Upper lobe of right lung (tissue), 1 donor: Measurements from ENCODE around the gene LIPI. TPM values are rescaled to one million over a fixed set of nuclear protein-coding genes. Genes with fewer than 3 reads are reported as not detected.
"Not testable (repeated sequence)": the region's sequence is repeated elsewhere in the genome, so short reads cannot be mapped to it uniquely, and the experiment has no call there.

Experiments
- ATAC-seq: fragments of 200-7000 bp; cut with Tn5 transposase; one replicate; pipeline ENCODE4 v1.9.1; 2020; ENCODE audit warnings: mild to moderate bottlenecking, moderate library complexity
- DNase-seq: peaks from one replicate; pipeline ENCODE4 v3.0.0-alpha.2; 2020
- H3K27ac ChIP-seq: fragments of 200-600 bp; one replicate; pipeline ENCODE4 v1.8.0; 2022
- H3K27me3 ChIP-seq: fragments of 200-600 bp; one replicate; pipeline ENCODE4 v1.8.0; 2022; ENCODE audit warnings: mild to moderate bottlenecking
- H3K36me3 ChIP-seq: fragments of 200-600 bp; one replicate; pipeline ENCODE4 v1.8.0; 2022
- H3K4me1 ChIP-seq: fragments of 200-600 bp; one replicate; pipeline ENCODE4 v1.8.0; 2022
- H3K4me3 ChIP-seq: fragments of 200-600 bp; one replicate; pipeline ENCODE4 v1.8.0; 2022; ENCODE audit warnings: mild to moderate bottlenecking
- H3K9me3 ChIP-seq: fragments of 200-600 bp; one replicate; pipeline ENCODE4 v1.8.0; 2022
- CTCF ChIP-seq: fragments of 200-600 bp; IDR thresholded peaks from one replicate; pipeline ENCODE4 v1.8.0; 2022; ENCODE audit warnings: antibody characterized with exemption
- intact Hi-C: fragments of 100-400 bp; cut with DNase I; formaldehyde crosslinking; loops from one replicate; pipeline ENCODE4 v1.11.0; 2022
- total RNA-seq: library from RNA; stranded (reverse); fragmentation: NEBNext Ultra II Directional; extraction: Animal tissue kit (Norgen Biotek cat#: 25700); gene quantifications from one replicate; pipeline ENCODE4 v1.2.1, GENCODE V29; 2021
- donor health status: DM: no; HTN: yes; CAD: no; lungs with severe emphysema.

LIPI gene
- total RNA-seq, 1 donor from 2014 or later, result not detected

- Histone ChIP-seq H3K27me3 (no peaks in the 10 kb centered on the region), H3K36me3 (no peaks in the 10 kb centered on the region), H3K4me1 (no peaks in the 10 kb centered on the region), H3K27ac (no peak overlapping the region), H3K9me3 (no peaks in the 10 kb centered on the region), H3K4me3 (no peak overlapping the region)
- DNase-seq, result no peak
- intact Hi-C loops, result no loop called here
- TF ChIP-seq CTCF, result no peak
- ATAC-seq, result no peak
These were observed 95.1 kb downstream of the LIPI start for GRCh38 chr21:14115646-14116045.

- Histone ChIP-seq H3K9me3 (no peaks in the 10 kb centered on the region), H3K4me1 (no peaks in the 10 kb centered on the region), H3K27ac (no peak overlapping the region), H3K27me3 (no peaks in the 10 kb centered on the region), H3K4me3 (no peak overlapping the region), H3K36me3 (no peaks in the 10 kb centered on the region)
- TF ChIP-seq CTCF, result no peak
- no peak for DNase-seq
- peak; percentile 46 for ATAC-seq
- intact Hi-C loops, result no loop called here
These were observed 96.5 kb downstream of the LIPI start for GRCh38 chr21:14114251-14114650.

GRCh38 chr21:14104564-14104963 lies 106.2 kb downstream of the LIPI start:
- intact Hi-C loops, H3K36me3 ChIP-seq, H3K9me3 ChIP-seq, H3K27me3 ChIP-seq, H3K27ac ChIP-seq, H3K4me3 ChIP-seq, DNase-seq, ATAC-seq, H3K4me1 ChIP-seq: not testable (repeated sequence)

- Histone ChIP-seq H3K27ac (no peak overlapping the region), H3K27me3 (no peaks in the 10 kb centered on the region), H3K9me3 (no peaks in the 10 kb centered on the region), H3K4me1 (no peaks in the 10 kb centered on the region), H3K36me3 (no peaks in the 10 kb centered on the region), H3K4me3 (no peak overlapping the region)
- no peak for ATAC-seq
- intact Hi-C loops, result no loop called here
- no peak for TF ChIP-seq CTCF
- DNase-seq, result no peak
These were observed 111.2 kb downstream of the LIPI start for GRCh38 chr21:14099570-14099969.

- no peaks in the 10 kb centered on the region for H3K36me3 ChIP-seq
- intact Hi-C loops, result no loop called here
- no peak overlapping the region for H3K27ac ChIP-seq
- no peak overlapping the region for H3K4me3 ChIP-seq
- H3K27me3 ChIP-seq, result no peaks in the 10 kb centered on the region
- no peak for ATAC-seq
- H3K4me1 ChIP-seq, result no peaks in the 10 kb centered on the region
- H3K9me3 ChIP-seq, result no peaks in the 10 kb centered on the region
- no peak for TF ChIP-seq CTCF
- DNase-seq, result no peak
These were observed 112.8 kb downstream of the LIPI start for GRCh38 chr21:14097881-14098499.

- Histone ChIP-seq H3K27me3 (no peaks in the 10 kb centered on the region), H3K9me3 (no peaks in the 10 kb centered on the region), H3K36me3 (no peaks in the 10 kb centered on the region), H3K4me3 (no peak overlapping the region), H3K4me1 (no peaks in the 10 kb centered on the region), H3K27ac (no peak overlapping the region)
- TF ChIP-seq CTCF, result no peak
- DNase-seq (no peak), ATAC-seq (no peak)
- intact Hi-C loops, result no loop called here
These were observed 114.2 kb downstream of the LIPI start for GRCh38 chr21:14096577-14096976.
